Stimulated activated naive B cell treated with anti-CD40 and anti-IgM and Interleukin-4, amounts not matched to agents 10 μg/mL and 1 μg/mL and 100 μg/mL, for 72 hours (primary cell): ENCODE data around the gene FAM32A.

Experiments used
- ATAC-seq, 2 donors: fragments of 150-1000 bp; cut with Tn5 transposase; replicated peaks; 2 replicates each; pipeline ENCODE4 v1.10.0; 2021; ENCODE audit warnings: moderate library complexity in 1 of 2
- DNase-seq: peaks from one replicate; pipeline ENCODE4 v3.0.0; 2021
- H3K27ac Mint-ChIP-seq: one replicate; pipeline ENCODE4 v1.8.0; 2022; ENCODE audit warnings: mild to moderate bottlenecking, mixed read lengths
- H3K27me3 Mint-ChIP-seq, 2 donors: one replicate each; pipeline ENCODE4 v1.8.0; 2022; ENCODE audit warnings: mixed read lengths in 2 of 2
- H3K36me3 Mint-ChIP-seq, 2 donors: one replicate each; pipeline ENCODE4 v1.8.0; 2022; ENCODE audit warnings: mixed read lengths in 2 of 2, mild to moderate bottlenecking in 1 of 2
- H3K4me1 Mint-ChIP-seq, 2 donors: one replicate each; pipeline ENCODE4 v1.8.0; 2022; ENCODE audit warnings: mixed read lengths in 2 of 2, mild to moderate bottlenecking in 1 of 2
- H3K4me3 Mint-ChIP-seq, 2 donors: one replicate each; pipeline ENCODE4 v1.8.0; 2022; ENCODE audit warnings: mild to moderate bottlenecking in 2 of 2, mixed read lengths in 2 of 2, moderate library complexity in 1 of 2
- H3K9me3 Mint-ChIP-seq, 2 donors: one replicate each; pipeline ENCODE4 v1.8.0; 2022; ENCODE audit warnings: mixed read lengths in 2 of 2, mild to moderate bottlenecking in 1 of 2

Gene FAM32A

GRCh38 chr19:16180611-16181010 is 4.6 kb upstream of the FAM32A start:
- Mint-ChIP-seq H3K27me3 (no peaks in the 10 kb centered on the region), H3K27ac (no peak overlapping the region), H3K4me3 (no peak overlapping the region), H3K9me3 (no peaks in the 10 kb centered on the region), H3K4me1 (peaks cover 6 to 29% of the 10 kb centered on the region in 2 donors), H3K36me3 (peaks cover 4% of the 10 kb centered on the region in 2 donors)
- DNase-seq, result no peak
- ATAC-seq, result no peak

- Mint-ChIP-seq H3K27ac (peak overlapping the region; percentile 100), H3K9me3 (no peaks in the 10 kb centered on the region), H3K4me1 (peaks cover 20 to 47% of the 10 kb centered on the region in 2 donors), H3K36me3 (peaks cover 17 to 27% of the 10 kb centered on the region in 2 donors), H3K4me3 (peak overlapping the region; percentile 98 to 100), H3K27me3 (no peaks in the 10 kb centered on the region)
- DNase-seq (no peak), ATAC-seq (no peak)
These were observed 516 bp upstream of the FAM32A start for GRCh38 chr19:16184665-16185122.

GRCh38 chr19:16185768-16186123 is 536 bp downstream of the FAM32A start:
- peaks cover 25 to 37% of the 10 kb centered on the region in 2 donors for H3K36me3 Mint-ChIP-seq
- peak; percentile 38 for DNase-seq
- H3K9me3 Mint-ChIP-seq, result no peaks in the 10 kb centered on the region
- H3K4me1 Mint-ChIP-seq, result peaks cover 20 to 43% of the 10 kb centered on the region in 2 donors
- H3K4me3 Mint-ChIP-seq, result peak overlapping the region; percentile 98 to 100
- H3K27ac Mint-ChIP-seq, result peak overlapping the region; percentile 100
- H3K27me3 Mint-ChIP-seq, result no peaks in the 10 kb centered on the region
- peak; percentile 53 to 60 for ATAC-seq

- H3K9me3 Mint-ChIP-seq, result no peaks in the 10 kb centered on the region
- peak overlapping the region; percentile 56 for H3K27ac Mint-ChIP-seq
- ATAC-seq, result no peak
- peaks cover 34 to 47% of the 10 kb centered on the region in 2 donors for H3K36me3 Mint-ChIP-seq
- no peak overlapping the region for H3K4me3 Mint-ChIP-seq
- H3K27me3 Mint-ChIP-seq, result no peaks in the 10 kb centered on the region
- DNase-seq, result no peak
- peaks cover 15 to 35% of the 10 kb centered on the region in 2 donors for H3K4me1 Mint-ChIP-seq
These were observed 3.3 kb downstream of the FAM32A start for GRCh38 chr19:16188521-16188920.

- H3K27ac Mint-ChIP-seq, result no peak overlapping the region
- H3K4me3 Mint-ChIP-seq, result no peak overlapping the region
- peaks cover 40 to 56% of the 10 kb centered on the region in 2 donors for H3K36me3 Mint-ChIP-seq
These were observed 5.0 kb downstream of the FAM32A start for GRCh38 chr19:16190198-16190597.

DNA sequence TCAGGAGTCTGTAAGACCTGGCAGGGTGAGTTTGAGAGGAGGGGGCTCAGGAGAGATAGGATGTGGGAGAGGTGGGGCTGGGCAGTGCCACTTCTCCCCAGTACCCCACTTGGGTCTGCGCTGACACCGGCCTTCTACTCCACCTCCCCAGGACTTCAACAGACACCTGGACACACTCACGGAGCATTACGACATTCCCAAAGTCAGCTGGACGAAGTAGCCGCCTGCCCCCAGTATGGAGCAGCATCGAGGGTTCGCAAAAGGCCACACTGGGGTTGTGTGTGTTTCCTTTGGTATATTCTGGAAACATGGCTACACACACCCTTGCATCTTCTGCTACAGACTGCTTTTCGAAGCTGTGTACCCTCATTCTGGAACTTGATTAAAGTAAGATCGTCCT is 5.5 kb downstream of the FAM32A start:
- no peaks in the 10 kb centered on the region for H3K27me3 Mint-ChIP-seq
- H3K27ac Mint-ChIP-seq, result no peak overlapping the region
- H3K9me3 Mint-ChIP-seq, result no peaks in the 10 kb centered on the region
- no peak overlapping the region for H3K4me3 Mint-ChIP-seq
- no peak for ATAC-seq
- DNase-seq, result no peak
- H3K4me1 Mint-ChIP-seq, result peaks cover 15 to 25% of the 10 kb centered on the region in 2 donors
- H3K36me3 Mint-ChIP-seq, result peaks cover 35 to 50% of the 10 kb centered on the region in 2 donors

More at GRCh38 chr19:16190198-16190597, 5.0 kb downstream of the FAM32A start:
- H3K9me3 Mint-ChIP-seq, result no peaks in the 10 kb centered on the region
- ATAC-seq, result no peak
- no peak for DNase-seq
- peaks cover 15 to 30% of the 10 kb centered on the region in 2 donors for H3K4me1 Mint-ChIP-seq
- H3K27me3 Mint-ChIP-seq, result no peaks in the 10 kb centered on the region

DNA sequence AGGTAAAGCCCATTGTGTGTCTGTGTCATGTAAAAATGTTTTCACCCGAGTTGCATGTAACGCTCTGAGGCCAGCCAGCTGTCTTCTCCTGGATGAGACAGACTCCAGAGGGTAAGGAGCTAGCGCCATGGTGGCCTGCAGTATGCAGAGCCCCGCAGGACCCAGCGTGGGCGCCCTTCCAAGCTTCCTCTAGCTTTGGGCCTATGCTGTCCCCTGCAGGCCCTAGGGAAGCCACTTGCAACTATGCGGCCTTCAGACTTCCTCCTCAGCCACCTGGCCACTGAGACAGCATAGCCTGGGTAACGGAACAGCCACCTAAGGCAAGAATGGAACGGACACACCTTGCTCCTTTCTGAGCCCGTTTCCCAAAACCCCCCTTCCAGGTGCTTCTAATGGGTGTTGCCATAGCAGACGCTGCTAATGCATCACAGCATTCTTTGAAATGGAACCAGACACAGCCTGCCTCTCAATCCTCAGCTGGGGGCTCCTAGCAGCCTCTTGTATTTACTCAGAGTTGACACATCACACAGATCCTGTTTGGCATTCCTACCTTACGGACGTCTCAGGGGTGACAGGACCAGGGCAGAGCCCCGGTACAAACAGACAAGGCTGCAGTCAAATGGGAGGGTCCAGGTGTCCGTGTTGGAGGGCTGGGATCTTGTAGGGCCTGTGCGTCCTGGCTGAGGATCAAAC is 6.2 kb downstream of the FAM32A start:
- Mint-ChIP-seq H3K36me3 (peaks cover 35 to 48% of the 10 kb centered on the region in 2 donors), H3K4me3 (no peak overlapping the region), H3K27me3 (no peaks in the 10 kb centered on the region), H3K9me3 (no peaks in the 10 kb centered on the region), H3K27ac (peak overlapping the region; percentile 1), H3K4me1 (peaks cover 15 to 22% of the 10 kb centered on the region in 2 donors)
- no peak for DNase-seq
- ATAC-seq, result no peak

DNA sequence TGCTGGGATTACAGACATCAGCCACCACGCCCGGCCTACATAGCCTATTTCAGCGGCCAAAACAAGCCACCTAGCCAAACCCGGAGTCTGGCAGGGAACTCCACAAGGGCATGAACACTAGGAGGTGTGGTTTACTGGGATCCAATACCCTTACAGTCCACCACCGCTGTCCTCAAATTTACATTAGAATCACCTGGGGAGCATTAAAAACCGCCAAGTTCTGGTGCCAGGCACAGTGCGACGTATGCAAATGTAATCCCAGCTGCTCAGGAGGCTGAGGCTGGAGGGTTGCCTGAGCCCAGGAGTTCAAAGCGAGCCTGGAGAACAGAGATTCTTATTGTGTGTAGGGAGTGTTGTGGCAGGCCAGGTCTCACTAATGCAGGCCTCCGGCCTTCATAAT is 8.3 kb downstream of the FAM32A start:
- no peaks in the 10 kb centered on the region for H3K27me3 Mint-ChIP-seq
- H3K4me1 Mint-ChIP-seq, result peaks cover 9 to 22% of the 10 kb centered on the region in 2 donors
- H3K27ac Mint-ChIP-seq, result peak overlapping the region; percentile 51
- H3K4me3 Mint-ChIP-seq, result no peak overlapping the region
- DNase-seq (no peak), ATAC-seq (no peak)
- H3K36me3 Mint-ChIP-seq, result peaks cover 27 to 35% of the 10 kb centered on the region in 2 donors
- no peaks in the 10 kb centered on the region for H3K9me3 Mint-ChIP-seq

DNA sequence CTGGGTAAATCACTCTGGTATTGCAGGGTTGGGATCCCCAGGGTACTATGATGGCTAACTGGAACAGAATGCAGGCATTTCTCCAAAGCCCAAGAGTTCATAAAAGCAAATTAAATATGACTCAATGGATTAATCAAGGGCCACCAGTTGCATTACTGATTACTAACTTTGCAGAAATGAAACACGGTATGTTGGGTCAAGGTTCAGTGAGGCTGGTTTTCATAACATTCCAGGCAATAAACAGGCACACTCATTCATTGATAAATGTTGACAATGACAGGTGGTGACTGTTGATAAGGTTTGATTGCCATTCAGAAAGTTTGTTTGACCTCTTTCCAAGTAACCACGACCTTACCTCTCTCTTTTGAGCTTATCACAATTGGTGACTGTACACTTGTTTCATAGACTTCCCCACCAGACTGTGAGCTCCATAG is 12.0 kb downstream of the FAM32A start:
- Mint-ChIP-seq H3K27ac (peak overlapping the region; percentile 98), H3K27me3 (no peaks in the 10 kb centered on the region), H3K4me3 (peak overlapping the region; percentile 90 to 98), H3K9me3 (no peaks in the 10 kb centered on the region), H3K36me3 (peaks cover 16 to 30% of the 10 kb centered on the region in 2 donors), H3K4me1 (peaks cover 26 to 47% of the 10 kb centered on the region in 2 donors)
- DNase-seq (no peak), ATAC-seq (peak; percentile 29 to 33)

GRCh38 chr19:16197622-16198369 is 12.6 kb downstream of the FAM32A start, which contains the start of gene AP1M1:
TSS of gene AP1M1 (plus strand) at chr19:16197911. CDS start at chr19:16198027, 116 bp downstream.
- H3K27ac Mint-ChIP-seq, result peak within 1 kb of the TSS; percentile 98
- H3K27me3 Mint-ChIP-seq, result no peaks in the 10 kb centered on the region
- peak within 1 kb of the TSS; percentile 90 to 98 for H3K4me3 Mint-ChIP-seq
- peak; percentile 98 for DNase-seq
- no peaks in the 10 kb centered on the region for H3K9me3 Mint-ChIP-seq
- H3K4me1 Mint-ChIP-seq, result peaks cover 31 to 53% of the 10 kb centered on the region in 2 donors
- peaks cover 21 to 35% of the 10 kb centered on the region in 2 donors for H3K36me3 Mint-ChIP-seq
- ATAC-seq, result peak; percentile 92 to 94

GRCh38 chr19:16198370-16198651 is 13.1 kb downstream of the FAM32A start:
- Mint-ChIP-seq H3K27me3 (no peaks in the 10 kb centered on the region), H3K9me3 (no peaks in the 10 kb centered on the region), H3K36me3 (peaks cover 24 to 40% of the 10 kb centered on the region in 2 donors), H3K4me1 (peaks cover 35 to 58% of the 10 kb centered on the region in 2 donors), H3K4me3 (peak overlapping the region; percentile 90 to 98), H3K27ac (no peak overlapping the region)
- DNase-seq, result no peak
- peak in 1 of 2 donors; percentile 5 for ATAC-seq

- DNase-seq (no peak), ATAC-seq (no peak)
- Mint-ChIP-seq H3K27me3 (no peaks in the 10 kb centered on the region), H3K4me3 (peak overlapping the region; percentile 80 to 90), H3K36me3 (peaks cover 26 to 42% of the 10 kb centered on the region in 2 donors), H3K4me1 (peaks cover 40 to 66% of the 10 kb centered on the region in 2 donors), H3K27ac (peak overlapping the region; percentile 86), H3K9me3 (no peaks in the 10 kb centered on the region)
These were observed 14.2 kb downstream of the FAM32A start for GRCh38 chr19:16199275-16199932.

- Mint-ChIP-seq H3K4me3 (peak overlapping the region in 1 of 2 donors; percentile 36), H3K27me3 (no peaks in the 10 kb centered on the region), H3K27ac (no peak overlapping the region), H3K9me3 (no peaks in the 10 kb centered on the region), H3K36me3 (peaks cover 30 to 47% of the 10 kb centered on the region in 2 donors), H3K4me1 (peaks cover 40 to 66% of the 10 kb centered on the region in 2 donors)
- no peak for DNase-seq
- ATAC-seq, result no peak
These were observed 15.1 kb downstream of the FAM32A start for GRCh38 chr19:16200038-16201010.
